Activated naive CD8-positive, alpha-beta T cell treated with anti-CD3 and anti-CD28 coated beads, Interleukin-2, amount 10 ng/mL, durations not matched to agents 7 days and 5 days (primary cell): Measurements from ENCODE around the gene PTGDR. TPM values are rescaled to one million over a fixed set of nuclear protein-coding genes. Genes with fewer than 3 reads are reported as not detected.
A peak's percentile ranks its signal among the peaks of the same experiment; 100 is the strongest.

Source experiments
- ATAC-seq: fragments of 150-1000 bp; cut with Tn5 transposase; one replicate; pipeline ENCODE4 v1.10.0; 2021; ENCODE audit warnings: low read depth, moderate library complexity
- POLR2A ChIA-PET: fragments of 350-600 bp; sonication (Branson Sonifier 250); formaldehyde crosslinking; loops from one replicate; lab custom pipeline; 2021; ENCODE audit warnings: antibody characterized with exemption; lab: Charles Lee
- DNase-seq: peaks from one replicate; pipeline ENCODE4 v3.0.0; 2021
- H3K27ac Mint-ChIP-seq: one replicate; pipeline ENCODE4 v1.8.0; 2022; ENCODE audit warnings: mild to moderate bottlenecking, mixed read lengths
- H3K27me3 Mint-ChIP-seq: one replicate; pipeline ENCODE4 v1.8.0; 2022; ENCODE audit warnings: mild to moderate bottlenecking, moderate library complexity, mixed read lengths
- H3K36me3 Mint-ChIP-seq: one replicate; pipeline ENCODE4 v1.8.0; 2021; ENCODE audit warnings: mild to moderate bottlenecking, mixed read lengths
- H3K4me1 Mint-ChIP-seq: one replicate; pipeline ENCODE4 v1.8.0; 2021; ENCODE audit warnings: mixed read lengths
- H3K4me3 Mint-ChIP-seq: one replicate; pipeline ENCODE4 v1.8.0; 2022; ENCODE audit warnings: mild to moderate bottlenecking, moderate library complexity, mixed read lengths
- H3K9me3 Mint-ChIP-seq: one replicate; pipeline ENCODE4 v1.8.0; 2021; ENCODE audit warnings: mixed read lengths
- total RNA-seq, 2 experiments: library from RNA; stranded (reverse); gene quantifications; one replicate each; pipeline ENCODE4 v1.2.3, GENCODE V29; 2021

PTGDR gene
- total RNA-seq, 2 experiments from 2014 or later = 2.6 to 3.1 TPM

- Mint-ChIP-seq H3K4me3 (no peak overlapping the region), H3K27me3 (peaks cover 4% of the 10 kb centered on the region), H3K4me1 (peaks cover 21% of the 10 kb centered on the region), H3K9me3 (peaks cover 13% of the 10 kb centered on the region), H3K36me3 (peaks cover 16% of the 10 kb centered on the region), H3K27ac (no peak overlapping the region)
- DNase-seq (no peak), ATAC-seq (no peak)
- POLR2A ChIA-PET = no interaction called here
Measured at GRCh38 chr14:52244997-52245396, 22.5 kb upstream of the PTGDR start.

GRCh38 chr14:52248057-52248456, 19.4 kb upstream of the PTGDR start:
- Mint-ChIP-seq H3K4me3 (peak overlapping the region; percentile 4), H3K27ac (peak overlapping the region; percentile 62), H3K4me1 (peaks cover 11% of the 10 kb centered on the region), H3K27me3 (peaks cover 7% of the 10 kb centered on the region), H3K9me3 (peaks cover 17% of the 10 kb centered on the region), H3K36me3 (peaks cover 15% of the 10 kb centered on the region)
- DNase-seq (no peak), ATAC-seq (peak; percentile 94)
- POLR2A ChIA-PET = interaction anchor here (0.9 kb wide), 1 partner anchor 19 kb away, joined by 5 read pairs; the partner anchor contains the start of gene PTGDR

- no peak overlapping the region for H3K4me3 Mint-ChIP-seq
- peaks cover 15% of the 10 kb centered on the region for H3K27me3 Mint-ChIP-seq
- H3K9me3 Mint-ChIP-seq = peaks cover 13% of the 10 kb centered on the region
- DNase-seq = no peak
- POLR2A ChIA-PET = no interaction called here
- H3K4me1 Mint-ChIP-seq = peaks cover 11% of the 10 kb centered on the region
- no peak for ATAC-seq
- no peak overlapping the region for H3K27ac Mint-ChIP-seq
- peaks cover 13% of the 10 kb centered on the region for H3K36me3 Mint-ChIP-seq
Measured at GRCh38 chr14:52251724-52252123, 15.8 kb upstream of the PTGDR start.

- POLR2A ChIA-PET = no interaction called here
- DNase-seq (no peak), ATAC-seq (no peak)
- Mint-ChIP-seq H3K9me3 (peaks cover 6% of the 10 kb centered on the region), H3K27me3 (peaks cover 15% of the 10 kb centered on the region), H3K27ac (no peak overlapping the region), H3K4me3 (no peak overlapping the region), H3K4me1 (no peaks in the 10 kb centered on the region), H3K36me3 (peaks cover 3% of the 10 kb centered on the region)
Measured at GRCh38 chr14:52253503-52253902, 14.0 kb upstream of the PTGDR start.

- no peak for ATAC-seq
- POLR2A ChIA-PET = no interaction called here
- peaks cover 1% of the 10 kb centered on the region for H3K36me3 Mint-ChIP-seq
- H3K9me3 Mint-ChIP-seq = peaks cover 6% of the 10 kb centered on the region
- no peak overlapping the region for H3K4me3 Mint-ChIP-seq
- DNase-seq = no peak
- peaks cover 15% of the 10 kb centered on the region for H3K27me3 Mint-ChIP-seq
- no peaks in the 10 kb centered on the region for H3K4me1 Mint-ChIP-seq
- H3K27ac Mint-ChIP-seq = no peak overlapping the region
Measured at GRCh38 chr14:52254086-52254485, 13.4 kb upstream of the PTGDR start.

- peaks cover 7% of the 10 kb centered on the region for H3K27me3 Mint-ChIP-seq
- no peak for DNase-seq
- ATAC-seq = no peak
- H3K27ac Mint-ChIP-seq = no peak overlapping the region
- no peak overlapping the region for H3K4me3 Mint-ChIP-seq
- peaks cover 7% of the 10 kb centered on the region for H3K36me3 Mint-ChIP-seq
- POLR2A ChIA-PET = no interaction called here
- peaks cover 10% of the 10 kb centered on the region for H3K4me1 Mint-ChIP-seq
- peaks cover 6% of the 10 kb centered on the region for H3K9me3 Mint-ChIP-seq
Measured at GRCh38 chr14:52258783-52259182, 8.7 kb upstream of the PTGDR start.

GRCh38 chr14:52259434-52259833, 8.1 kb upstream of the PTGDR start:
- Mint-ChIP-seq H3K4me3 (no peak overlapping the region), H3K4me1 (peaks cover 10% of the 10 kb centered on the region), H3K27me3 (peaks cover 4% of the 10 kb centered on the region), H3K36me3 (peaks cover 9% of the 10 kb centered on the region), H3K27ac (no peak overlapping the region), H3K9me3 (peaks cover 6% of the 10 kb centered on the region)
- POLR2A ChIA-PET = no interaction called here
- DNase-seq (no peak), ATAC-seq (peak; percentile 63)

- Mint-ChIP-seq H3K9me3 (peaks cover 5% of the 10 kb centered on the region), H3K27me3 (peaks cover 8% of the 10 kb centered on the region), H3K4me1 (peaks cover 36% of the 10 kb centered on the region), H3K36me3 (peaks cover 17% of the 10 kb centered on the region), H3K27ac (no peak overlapping the region), H3K4me3 (no peak overlapping the region)
- DNase-seq = no peak
- no peak for ATAC-seq
- POLR2A ChIA-PET = no interaction called here
Measured at GRCh38 chr14:52262600-52262999, 4.9 kb upstream of the PTGDR start.

- no peak overlapping the region for H3K27ac Mint-ChIP-seq
- POLR2A ChIA-PET = interaction anchor here (0.6 kb wide), 1 partner anchor 17 kb away, joined by 3 read pairs; no protein-coding TSS in a partner anchor
- H3K4me3 Mint-ChIP-seq = no peak overlapping the region
- DNase-seq (no peak), ATAC-seq (no peak)
- H3K4me1 Mint-ChIP-seq = peaks cover 40% of the 10 kb centered on the region
- peaks cover 17% of the 10 kb centered on the region for H3K36me3 Mint-ChIP-seq
- peaks cover 5% of the 10 kb centered on the region for H3K9me3 Mint-ChIP-seq
- peaks cover 12% of the 10 kb centered on the region for H3K27me3 Mint-ChIP-seq
Measured at GRCh38 chr14:52263190-52263589, 4.3 kb upstream of the PTGDR start.

- peak overlapping the region; percentile 55 for H3K4me3 Mint-ChIP-seq
- H3K27ac Mint-ChIP-seq = peak overlapping the region; percentile 77
- POLR2A ChIA-PET = interaction anchor here (0.8 to 1.3 kb wide), 2 partner anchors 44 to 111 kb away, joined by 3 to 5 read pairs; no protein-coding TSS in a partner anchor
- ATAC-seq = peak; percentile 51
- H3K27me3 Mint-ChIP-seq = peaks cover 32% of the 10 kb centered on the region
- H3K9me3 Mint-ChIP-seq = peaks cover 5% of the 10 kb centered on the region
- peaks cover 38% of the 10 kb centered on the region for H3K4me1 Mint-ChIP-seq
- H3K36me3 Mint-ChIP-seq = peaks cover 17% of the 10 kb centered on the region
- no peak for DNase-seq
Measured at GRCh38 chr14:52265253-52265652, 2.2 kb upstream of the PTGDR start.

- Mint-ChIP-seq H3K36me3 (peaks cover 13% of the 10 kb centered on the region), H3K4me3 (peak overlapping the region; percentile 90), H3K4me1 (peaks cover 38% of the 10 kb centered on the region), H3K27ac (peak overlapping the region; percentile 77), H3K27me3 (peaks cover 41% of the 10 kb centered on the region), H3K9me3 (peaks cover 1% of the 10 kb centered on the region)
- POLR2A ChIA-PET = interaction anchor here (0.5 to 1.3 kb wide), 3 partner anchors 45 to 435 kb away, joined by 3 to 4 read pairs (median 3); no protein-coding TSS in a partner anchor
- DNase-seq (no peak), ATAC-seq (no peak)
Measured at GRCh38 chr14:52266179-52266578, 1.3 kb upstream of the PTGDR start.

- no peak for DNase-seq
- Mint-ChIP-seq H3K4me1 (peaks cover 38% of the 10 kb centered on the region), H3K9me3 (no peaks in the 10 kb centered on the region), H3K27me3 (peaks cover 45% of the 10 kb centered on the region), H3K27ac (peak overlapping the region; percentile 3), H3K4me3 (peak overlapping the region; percentile 90), H3K36me3 (peaks cover 11% of the 10 kb centered on the region)
- POLR2A ChIA-PET = interaction anchor here (1.2 to 1.6 kb wide), 2 partner anchors 18 to 85 kb away, joined by 4 to 5 read pairs; no protein-coding TSS in a partner anchor
- ATAC-seq = no peak
Measured at GRCh38 chr14:52266782-52267181, 716 bp upstream of the PTGDR start.

- Mint-ChIP-seq H3K27me3 (peaks cover 61% of the 10 kb centered on the region), H3K27ac (no peak overlapping the region)
- DNase-seq = no peak
Measured at GRCh38 chr14:52268279-52269061, 972 bp downstream of the PTGDR start.

GRCh38 chr14:52269100-52269499, 1.6 kb downstream of the PTGDR start:
- H3K27me3 Mint-ChIP-seq = peaks cover 65% of the 10 kb centered on the region
- peaks cover 11% of the 10 kb centered on the region for H3K36me3 Mint-ChIP-seq
- H3K4me3 Mint-ChIP-seq = peak overlapping the region; percentile 90
- no peak for ATAC-seq
- H3K27ac Mint-ChIP-seq = no peak overlapping the region
- POLR2A ChIA-PET = no interaction called here
- H3K9me3 Mint-ChIP-seq = no peaks in the 10 kb centered on the region
- H3K4me1 Mint-ChIP-seq = peaks cover 39% of the 10 kb centered on the region
- no peak for DNase-seq

More at GRCh38 chr14:52268279-52269061, 972 bp downstream of the PTGDR start:
- H3K4me3 Mint-ChIP-seq = peak overlapping the region; percentile 90
- POLR2A ChIA-PET = no interaction called here
- peaks cover 39% of the 10 kb centered on the region for H3K4me1 Mint-ChIP-seq
- peaks cover 11% of the 10 kb centered on the region for H3K36me3 Mint-ChIP-seq
- ATAC-seq = peak; percentile 62
- no peaks in the 10 kb centered on the region for H3K9me3 Mint-ChIP-seq
